Neuronal stem cell (in vitro differentiated cells): ENCODE results near the gene CFAP61.

Experiments
- DNase-seq: peaks from one replicate; pipeline ENCODE4 v3.0.0-alpha.2; 2013; ENCODE audit warnings: low spot score
- H2AFZ ChIP-seq: one replicate; pipeline ENCODE4 v1.6.1; 2013; ENCODE audit warnings: mild to moderate bottlenecking, low read length, inconsistent platforms
- H2AK5ac ChIP-seq: 2 replicates; pipeline ENCODE4 v1.6.1; 2013; ENCODE audit warnings: low read depth, mild to moderate bottlenecking, inconsistent platforms, low read length, moderate library complexity, mixed read lengths
- H2BK120ac ChIP-seq: 2 replicates; pipeline ENCODE4 v1.6.1; 2013; ENCODE audit warnings: low read depth, mild to moderate bottlenecking, inconsistent platforms, low read length, moderate library complexity, mixed read lengths
- H2BK12ac ChIP-seq: one replicate; pipeline ENCODE4 v1.6.1; 2013; ENCODE audit warnings: low read length, inconsistent platforms
- H2BK15ac ChIP-seq: 2 replicates; pipeline ENCODE4 v1.6.1; 2013; ENCODE audit warnings: mild to moderate bottlenecking, low read length, inconsistent platforms, mixed read lengths
- H2BK5ac ChIP-seq: one replicate; pipeline ENCODE4 v1.6.1; 2013; ENCODE audit warnings: inconsistent platforms, mild to moderate bottlenecking, low read length, moderate library complexity
- H3K14ac ChIP-seq: one replicate; pipeline ENCODE4 v1.6.1; 2013; ENCODE audit warnings: low read length, inconsistent platforms
- H3K18ac ChIP-seq: 2 replicates; pipeline ENCODE4 v1.6.1; 2013; ENCODE audit warnings: low read length, inconsistent platforms
- H3K23ac ChIP-seq: 2 replicates; pipeline ENCODE4 v1.6.1; 2013; ENCODE audit warnings: low read depth, mild to moderate bottlenecking, mixed read lengths, low read length, inconsistent platforms; ENCODE audit not compliant: poor library complexity
- H3K27ac ChIP-seq: replicated peaks from 3 replicates; pipeline ENCODE4 v1.5.1; 2013; ENCODE audit warnings: low read length, inconsistent platforms
- H3K27me3 ChIP-seq, 3 experiments: 2 replicates each; pipeline ENCODE4 v1.6.1; 2013; ENCODE audit warnings: low read length in 3 of 3, mild to moderate bottlenecking in 2 of 3, inconsistent platforms in 1 of 3, low read depth in 1 of 3, mixed read lengths in 1 of 3, moderate library complexity in 1 of 3; ENCODE audit not compliant: control insufficient read depth in 3 of 3, insufficient read depth in 3 of 3
- H3K36me3 ChIP-seq, 2 donors: replicated peaks in 1 of 2; 2 replicates each; pipeline ENCODE4 v1.6.1; 2013; ENCODE audit warnings: low read length in 2 of 2; ENCODE audit not compliant: control insufficient read depth in 2 of 2, insufficient read depth in 2 of 2
- H3K4ac ChIP-seq: 2 replicates; pipeline ENCODE4 v1.6.1; 2013; ENCODE audit warnings: inconsistent platforms, mild to moderate bottlenecking, low read length, moderate library complexity
- H3K4me1 ChIP-seq, 2 donors: 1 replicate in 1 of 2; 2 replicates in 1 of 2; pipeline ENCODE4 v1.6.1; 2013; ENCODE audit warnings: low read length in 2 of 2, low read depth in 1 of 2; ENCODE audit not compliant: control insufficient read depth in 2 of 2, insufficient read depth in 1 of 2
- H3K4me2 ChIP-seq: one replicate; pipeline ENCODE4 v1.6.1; 2013; ENCODE audit warnings: mild to moderate bottlenecking, low read length, inconsistent platforms; ENCODE audit not compliant: insufficient read depth, poor library complexity, severe bottlenecking
- H3K4me3 ChIP-seq, 2 donors: 2 replicates each; pipeline ENCODE4 v1.5.1; 2013; ENCODE audit warnings: low read length in 2 of 2, mild to moderate bottlenecking in 2 of 2, inconsistent platforms in 1 of 2, moderate library complexity in 1 of 2
- H3K79me1 ChIP-seq: one replicate; pipeline ENCODE4 v1.6.1; 2013; ENCODE audit warnings: low read depth, mild to moderate bottlenecking, inconsistent platforms, low read length, moderate library complexity
- H3K9ac ChIP-seq: one replicate; pipeline ENCODE4 v1.6.1; 2013; ENCODE audit warnings: mild to moderate bottlenecking, low read depth, low read length, inconsistent platforms; ENCODE audit not compliant: poor library complexity
- H3K9me3 ChIP-seq, 2 donors: replicated peaks in 1 of 2; 2 replicates each; pipeline versions ENCODE3 to v1.6.1; 2013; ENCODE audit warnings: low read length in 2 of 2, mild to moderate bottlenecking in 2 of 2, inconsistent platforms in 1 of 2, low read depth in 1 of 2, mixed read lengths in 1 of 2, moderate library complexity in 1 of 2; ENCODE audit not compliant: control insufficient read depth in 2 of 2, insufficient read depth in 1 of 2
- H4K8ac ChIP-seq: one replicate; pipeline ENCODE4 v1.6.1; 2013; ENCODE audit warnings: low read depth, mild to moderate bottlenecking, inconsistent platforms, low read length, moderate library complexity
- H4K91ac ChIP-seq: one replicate; pipeline ENCODE4 v1.6.1; 2013; ENCODE audit warnings: low read length, low read depth, mild to moderate bottlenecking, inconsistent platforms; ENCODE audit not compliant: poor library complexity
- WGBS, 2 donors: extraction: QIAGEN DNeasy Blood & Tissue Kit; methylation state at CpG; one replicate each; pipeline ENCODE4 v1.1.7; 2013; ENCODE audit warnings: missing lambda C conversion rate in 2 of 2, mixed read lengths in 1 of 2; ENCODE audit not compliant: insufficient read length in 2 of 2, insufficient replicate concordance in 1 of 2; ENCODE audit errors: extremely low coverage in 2 of 2; 5-methylcytosine and 5-hydroxymethylcytosine counted together

Gene CFAP61

GRCh38 chr20:20303320-20303719, 251.0 kb downstream of the CFAP61 start:
- no peak overlapping the region for H2BK12ac ChIP-seq
- no peak overlapping the region for H3K4me3 ChIP-seq
- H2AK5ac ChIP-seq: no peak overlapping the region
- peak overlapping the region; percentile 75 for H3K23ac ChIP-seq
- no peak overlapping the region for H4K91ac ChIP-seq
- no peak overlapping the region for H3K4ac ChIP-seq
- H3K79me1 ChIP-seq: no peaks in the 10 kb centered on the region
- no peak overlapping the region for H4K8ac ChIP-seq
- no peak overlapping the region for H3K4me2 ChIP-seq
- no peaks in the 10 kb centered on the region for H3K36me3 ChIP-seq
- H3K4me1 ChIP-seq: peaks cover 0 to 2% of the 10 kb centered on the region in 2 donors
- no peak for DNase-seq
- peaks cover 0 to 13% (median 0%) of the 10 kb centered on the region in 3 experiments for H3K27me3 ChIP-seq
- H3K18ac ChIP-seq: no peak overlapping the region
- peak overlapping the region; percentile 35 for H3K9ac ChIP-seq
- peak overlapping the region; percentile 51 for H2BK15ac ChIP-seq
- H2AFZ ChIP-seq: no peak overlapping the region
- H2BK5ac ChIP-seq: no peak overlapping the region
- H3K9me3 ChIP-seq: no peaks in the 10 kb centered on the region
- H3K14ac ChIP-seq: no peak overlapping the region
- WGBS, 2 donors: no CpG with 5 or more reads among the region's 12 CpGs
- peak overlapping the region; percentile 5 for H2BK120ac ChIP-seq
- no peak overlapping the region for H3K27ac ChIP-seq

DNA sequence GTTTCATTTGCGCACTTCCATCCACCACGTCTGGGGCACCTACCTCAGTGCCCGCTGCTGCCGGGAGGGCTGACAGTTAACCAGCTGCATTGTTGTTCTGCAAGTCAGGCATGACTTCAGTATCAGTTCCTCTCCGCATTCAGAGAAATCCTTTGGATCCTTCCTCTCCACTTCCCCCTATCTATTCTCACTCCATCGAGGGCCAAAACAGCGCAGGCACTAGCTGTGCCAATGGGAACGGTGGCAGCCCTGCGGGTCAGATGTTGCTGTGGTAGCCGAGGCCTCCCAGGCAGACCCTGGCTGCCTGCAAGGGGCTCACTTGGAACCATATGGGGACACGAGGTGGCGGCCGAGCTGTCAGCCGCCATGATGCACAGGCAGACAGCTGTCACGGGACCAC, 251.4 kb downstream of the CFAP61 start:
- Histone ChIP-seq H3K23ac (peak overlapping the region; percentile 75), H3K36me3 (no peaks in the 10 kb centered on the region), H3K27me3 (peaks cover 0 to 12% (median 0%) of the 10 kb centered on the region in 3 experiments), H4K91ac (no peak overlapping the region), H2AFZ (no peak overlapping the region), H3K4me1 (peaks cover 0 to 2% of the 10 kb centered on the region in 2 donors), H2BK12ac (no peak overlapping the region), H2BK15ac (peak overlapping the region; percentile 51), H2BK5ac (no peak overlapping the region), H3K14ac (no peak overlapping the region), H3K79me1 (no peaks in the 10 kb centered on the region), H3K9me3 (no peaks in the 10 kb centered on the region), H3K18ac (peak overlapping the region; percentile 8), H3K4ac (no peak overlapping the region), H3K9ac (peak overlapping the region; percentile 35), H3K4me2 (no peak overlapping the region), H2BK120ac (peak overlapping the region; percentile 5), H3K27ac (no peak overlapping the region), H3K4me3 (no peak overlapping the region), H2AK5ac (peak overlapping the region; percentile 42), H4K8ac (no peak overlapping the region)
- no peak for DNase-seq
- WGBS, 2 donors: no CpG with 5 or more reads among the region's 15 CpGs

DNA sequence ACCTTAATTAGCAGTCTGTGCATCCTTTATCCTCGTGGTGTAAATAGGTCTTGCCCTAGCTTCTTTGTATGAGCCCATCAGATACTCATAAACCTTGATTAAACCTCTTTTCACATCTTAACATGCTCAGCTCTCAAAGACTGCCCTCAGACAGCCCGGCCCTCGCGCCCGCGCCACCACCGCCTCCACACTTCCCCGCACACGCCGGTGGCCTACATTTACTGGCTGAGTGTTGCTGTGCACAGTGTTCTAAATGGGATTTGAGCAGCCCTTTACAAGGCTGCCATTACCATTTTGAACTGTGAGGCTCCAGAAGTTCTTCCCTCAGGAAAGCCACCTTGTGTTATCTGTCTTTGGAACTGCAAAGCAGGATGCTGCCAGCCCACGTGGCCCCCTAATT, 252.6 kb downstream of the CFAP61 start:
- Histone ChIP-seq H3K9ac (no peak overlapping the region), H3K27me3 (peaks cover 0 to 12% (median 0%) of the 10 kb centered on the region in 3 experiments), H2AFZ (no peak overlapping the region), H3K23ac (no peak overlapping the region), H3K14ac (no peak overlapping the region), H4K91ac (no peak overlapping the region), H3K79me1 (no peaks in the 10 kb centered on the region), H3K4me2 (no peak overlapping the region), H2BK5ac (no peak overlapping the region), H3K36me3 (no peaks in the 10 kb centered on the region), H3K4me1 (peaks cover 0 to 2% of the 10 kb centered on the region in 2 donors), H2BK15ac (no peak overlapping the region), H2BK12ac (no peak overlapping the region), H2AK5ac (no peak overlapping the region), H3K18ac (no peak overlapping the region), H3K4me3 (no peak overlapping the region), H2BK120ac (no peak overlapping the region), H3K27ac (no peak overlapping the region), H3K9me3 (no peaks in the 10 kb centered on the region), H3K4ac (no peak overlapping the region), H4K8ac (no peak overlapping the region)
- WGBS, 2 donors: no CpG with 5 or more reads among the region's 11 CpGs
- no peak for DNase-seq

- Histone ChIP-seq H2AFZ (no peak overlapping the region), H3K9me3 (peaks cover 0 to 2% of the 10 kb centered on the region in 2 donors), H2AK5ac (no peak overlapping the region), H3K27me3 (no peaks in the 10 kb centered on the region), H3K18ac (no peak overlapping the region), H3K23ac (no peak overlapping the region), H3K27ac (no peak overlapping the region), H3K4me3 (no peak overlapping the region), H3K4ac (no peak overlapping the region), H3K4me2 (no peak overlapping the region), H3K4me1 (peaks cover 0 to 2% of the 10 kb centered on the region in 2 donors), H3K36me3 (no peaks in the 10 kb centered on the region), H2BK5ac (no peak overlapping the region), H3K14ac (no peak overlapping the region), H2BK12ac (no peak overlapping the region), H4K8ac (no peak overlapping the region), H3K79me1 (no peaks in the 10 kb centered on the region), H4K91ac (no peak overlapping the region), H2BK120ac (no peak overlapping the region), H2BK15ac (no peak overlapping the region), H3K9ac (no peak overlapping the region)
- DNase-seq: no peak
- no CpG with 5 or more reads among the region's 3 CpGs for WGBS, 2 donors
Measured at GRCh38 chr20:20312562-20312961, 260.2 kb downstream of the CFAP61 start.
